ENCODE results near the gene PDE4D. TPM values are rescaled to one million over a fixed set of nuclear protein-coding genes. Genes with fewer than 3 reads are reported as not detected.
A peak's percentile ranks its signal among the peaks of the same experiment; 100 is the strongest.

Gene PDE4D
- total RNA-seq, 1 donor from 2014 or later, result 14.2 TPM

DNA sequence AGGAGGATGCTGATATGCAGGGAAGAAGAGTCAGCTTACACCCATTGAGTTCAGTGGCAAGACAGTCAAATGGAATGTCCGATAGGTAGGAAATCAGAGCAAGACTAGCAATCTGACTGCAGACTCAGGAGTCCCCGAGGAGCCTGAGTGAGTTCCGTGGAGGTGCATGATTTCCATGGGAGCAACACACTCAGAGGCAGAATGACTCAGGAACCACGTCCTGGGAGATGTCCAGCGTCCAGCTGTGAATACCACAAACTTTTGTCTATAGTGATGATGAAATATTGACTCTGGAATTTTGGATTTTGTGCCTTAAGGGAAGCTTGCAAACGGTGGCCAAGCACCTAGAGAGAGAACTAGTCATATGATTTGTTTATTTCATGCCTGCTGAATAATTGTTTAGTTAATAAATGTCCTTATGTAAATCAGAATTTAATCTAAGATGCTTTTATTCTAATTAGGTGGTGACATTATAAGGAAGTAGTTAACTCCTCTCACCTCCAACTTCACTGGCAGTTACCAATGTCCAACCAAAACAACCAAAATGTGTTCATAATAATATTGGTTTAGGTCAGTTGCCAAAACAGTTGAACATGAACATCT, 100.4 kb downstream of the PDE4D start:
- no peaks in the 10 kb centered on the region for H4K20me1 ChIP-seq (ENCODE audit: insufficient read depth, low read length)
- Mint-ChIP-seq H3K36me3 (ENCODE audit: low read depth, unreplicated experiment) (no peaks in the 10 kb centered on the region), H3K4me3 (ENCODE audit: unreplicated experiment) (no peak overlapping the region), H3K27ac (ENCODE audit: unreplicated experiment) (peak overlapping the region; percentile 66), H3K4me1 (ENCODE audit: low read depth, unreplicated experiment) (peaks cover 53% of the 10 kb centered on the region), H3K9me3 (ENCODE audit: unreplicated experiment) (no peaks in the 10 kb centered on the region), H3K27me3 (ENCODE audit: low read depth, unreplicated experiment) (no peaks in the 10 kb centered on the region)
- peak overlapping the region; percentile 62 for H3K9ac ChIP-seq (ENCODE audit: low read length)
- no peaks in the 10 kb centered on the region for H3K9me3 ChIP-seq (ENCODE audit: insufficient read depth, low read depth, low read length)
- peak overlapping the region; percentile 75 for H3K27ac ChIP-seq (ENCODE audit: low read depth, low read length)
- H2AFZ ChIP-seq (ENCODE audit: low read depth, low read length), result peak overlapping the region; percentile 13
- H3K4me3 ChIP-seq (ENCODE audit: insufficient read depth, low read depth, low read length), result no peak overlapping the region
- H3K27me3 ChIP-seq (ENCODE audit: insufficient read depth, low read length), result no peaks in the 10 kb centered on the region
- H3K4me2 ChIP-seq (ENCODE audit: low read length), result peak overlapping the region; percentile 76
- FAIRE-seq (peak; percentile 89), DNase-seq (ENCODE audit: low read depth) (peak; percentile 97)
- H3K79me2 ChIP-seq (ENCODE audit: insufficient read depth, low read length), result no peaks in the 10 kb centered on the region
- no peaks in the 10 kb centered on the region for H3K36me3 ChIP-seq (ENCODE audit: insufficient read depth, low read length)
- peaks cover 30% of the 10 kb centered on the region for H3K4me1 ChIP-seq (ENCODE audit: insufficient read depth, low read length)
- TF ChIP-seq EZH2 (IDR thresholded peaks at IDR 0.05; ENCODE audit: insufficient read depth, low read length), result no peak
- TF ChIP-seq, protein P1, sequence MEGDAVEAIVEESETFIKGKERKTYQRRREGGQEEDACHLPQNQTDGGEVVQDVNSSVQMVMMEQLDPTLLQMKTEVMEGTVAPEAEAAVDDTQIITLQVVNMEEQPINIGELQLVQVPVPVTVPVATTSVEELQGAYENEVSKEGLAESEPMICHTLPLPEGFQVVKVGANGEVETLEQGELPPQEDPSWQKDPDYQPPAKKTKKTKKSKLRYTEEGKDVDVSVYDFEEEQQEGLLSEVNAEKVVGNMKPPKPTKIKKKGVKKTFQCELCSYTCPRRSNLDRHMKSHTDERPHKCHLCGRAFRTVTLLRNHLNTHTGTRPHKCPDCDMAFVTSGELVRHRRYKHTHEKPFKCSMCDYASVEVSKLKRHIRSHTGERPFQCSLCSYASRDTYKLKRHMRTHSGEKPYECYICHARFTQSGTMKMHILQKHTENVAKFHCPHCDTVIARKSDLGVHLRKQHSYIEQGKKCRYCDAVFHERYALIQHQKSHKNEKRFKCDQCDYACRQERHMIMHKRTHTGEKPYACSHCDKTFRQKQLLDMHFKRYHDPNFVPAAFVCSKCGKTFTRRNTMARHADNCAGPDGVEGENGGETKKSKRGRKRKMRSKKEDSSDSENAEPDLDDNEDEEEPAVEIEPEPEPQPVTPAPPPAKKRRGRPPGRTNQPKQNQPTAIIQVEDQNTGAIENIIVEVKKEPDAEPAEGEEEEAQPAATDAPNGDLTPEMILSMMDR (IDR thresholded peaks at IDR 0.05; ENCODE audit: insufficient read depth, low read depth, low read length), result no peak

DNA sequence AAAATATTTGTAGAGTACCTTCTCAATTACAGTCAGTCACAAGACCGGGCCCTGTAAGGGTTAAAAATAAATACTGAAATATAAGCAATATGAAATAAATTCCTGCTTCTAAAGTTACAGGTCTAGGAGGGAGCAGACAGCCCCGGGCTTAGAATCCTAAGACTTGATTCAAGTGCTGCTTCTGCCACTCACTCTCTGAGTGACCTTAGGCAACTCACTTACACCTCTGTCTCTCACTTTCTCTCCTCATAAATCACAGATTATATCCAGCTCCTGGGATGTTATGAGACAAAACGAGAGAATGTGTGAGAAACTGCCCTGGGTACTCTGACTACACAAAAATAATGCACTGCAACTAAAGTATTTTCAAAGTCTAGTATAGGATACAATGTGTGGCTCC, 101.9 kb downstream of the PDE4D start:
- no peak overlapping the region for H3K9ac ChIP-seq (ENCODE audit: low read length)
- no peaks in the 10 kb centered on the region for H3K79me2 ChIP-seq (ENCODE audit: insufficient read depth, low read length)
- H3K27me3 ChIP-seq (ENCODE audit: insufficient read depth, low read length), result no peaks in the 10 kb centered on the region
- DNase-seq (ENCODE audit: low read depth), result no peak
- Mint-ChIP-seq H3K27ac (ENCODE audit: unreplicated experiment) (peak overlapping the region; percentile 66), H3K27me3 (ENCODE audit: low read depth, unreplicated experiment) (no peaks in the 10 kb centered on the region), H3K4me3 (ENCODE audit: unreplicated experiment) (no peak overlapping the region), H3K4me1 (ENCODE audit: low read depth, unreplicated experiment) (peaks cover 60% of the 10 kb centered on the region), H3K36me3 (ENCODE audit: low read depth, unreplicated experiment) (no peaks in the 10 kb centered on the region), H3K9me3 (ENCODE audit: unreplicated experiment) (no peaks in the 10 kb centered on the region)
- H3K27ac ChIP-seq (ENCODE audit: low read depth, low read length), result no peak overlapping the region
- H4K20me1 ChIP-seq (ENCODE audit: insufficient read depth, low read length), result no peaks in the 10 kb centered on the region
- no peak overlapping the region for H3K4me3 ChIP-seq (ENCODE audit: insufficient read depth, low read depth, low read length)
- H3K9me3 ChIP-seq (ENCODE audit: insufficient read depth, low read depth, low read length), result no peaks in the 10 kb centered on the region
- no peak overlapping the region for H2AFZ ChIP-seq (ENCODE audit: low read depth, low read length)
- H3K4me2 ChIP-seq (ENCODE audit: low read length), result no peak overlapping the region
- no peak for FAIRE-seq
- H3K4me1 ChIP-seq (ENCODE audit: insufficient read depth, low read length), result peaks cover 31% of the 10 kb centered on the region
- TF ChIP-seq, protein P1 (IDR thresholded peaks at IDR 0.05; ENCODE audit: insufficient read depth, low read depth, low read length), result no peak
- TF ChIP-seq EZH2 (IDR thresholded peaks at IDR 0.05; ENCODE audit: insufficient read depth, low read length), result no peak
- H3K36me3 ChIP-seq (ENCODE audit: insufficient read depth, low read length), result no peaks in the 10 kb centered on the region

DNA sequence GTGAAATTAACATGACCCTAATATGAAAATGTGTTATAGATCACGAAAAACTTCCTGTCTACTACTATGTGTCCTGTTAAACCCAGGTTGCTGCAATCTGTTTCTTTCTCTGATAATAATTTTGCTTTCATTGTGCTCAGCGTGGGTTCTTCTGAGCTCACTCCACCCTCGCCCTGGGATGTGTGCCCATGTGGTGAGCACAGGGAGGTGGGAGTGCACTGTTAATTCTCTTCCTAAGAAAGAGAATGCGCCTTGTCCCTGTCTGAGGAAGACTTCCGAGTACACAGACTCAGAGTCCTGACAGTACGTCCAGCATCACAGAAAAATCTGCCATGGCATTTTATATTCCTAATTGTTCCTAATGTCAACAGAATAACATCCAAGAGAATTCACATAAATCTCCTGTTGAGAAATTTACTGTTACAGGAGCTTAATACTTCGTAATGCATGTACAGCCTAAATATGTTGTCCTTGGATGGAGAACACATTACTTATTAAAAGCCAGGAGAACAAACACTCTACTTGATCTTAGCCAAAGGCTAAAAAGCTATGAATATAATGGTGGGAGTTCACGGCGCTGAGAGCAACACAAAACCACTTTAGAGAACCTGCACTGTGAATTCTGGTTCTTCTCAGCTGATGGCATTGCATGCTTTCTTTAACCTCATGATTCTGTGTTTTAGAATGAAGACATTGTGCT, 102.6 kb downstream of the PDE4D start:
- Mint-ChIP-seq H3K36me3 (ENCODE audit: low read depth, unreplicated experiment) (no peaks in the 10 kb centered on the region), H3K27ac (ENCODE audit: unreplicated experiment) (peak overlapping the region; percentile 9), H3K27me3 (ENCODE audit: low read depth, unreplicated experiment) (no peaks in the 10 kb centered on the region), H3K4me1 (ENCODE audit: low read depth, unreplicated experiment) (peaks cover 63% of the 10 kb centered on the region), H3K9me3 (ENCODE audit: unreplicated experiment) (no peaks in the 10 kb centered on the region), H3K4me3 (ENCODE audit: unreplicated experiment) (no peak overlapping the region)
- peaks cover 38% of the 10 kb centered on the region for H3K4me1 ChIP-seq (ENCODE audit: insufficient read depth, low read length)
- TF ChIP-seq, protein P1 (IDR thresholded peaks at IDR 0.05; ENCODE audit: insufficient read depth, low read depth, low read length), result no peak
- no peak for TF ChIP-seq EZH2 (IDR thresholded peaks at IDR 0.05; ENCODE audit: insufficient read depth, low read length)
- FAIRE-seq, result no peak
- H4K20me1 ChIP-seq (ENCODE audit: insufficient read depth, low read length), result no peaks in the 10 kb centered on the region
- H3K27me3 ChIP-seq (ENCODE audit: insufficient read depth, low read length), result no peaks in the 10 kb centered on the region
- no peak overlapping the region for H2AFZ ChIP-seq (ENCODE audit: low read depth, low read length)
- H3K4me2 ChIP-seq (ENCODE audit: low read length), result peak overlapping the region; percentile 66
- peak overlapping the region; percentile 30 for H3K27ac ChIP-seq (ENCODE audit: low read depth, low read length)
- H3K9me3 ChIP-seq (ENCODE audit: insufficient read depth, low read depth, low read length), result no peaks in the 10 kb centered on the region
- H3K36me3 ChIP-seq (ENCODE audit: insufficient read depth, low read length), result no peaks in the 10 kb centered on the region
- DNase-seq (ENCODE audit: low read depth), result peak; percentile 25
- H3K4me3 ChIP-seq (ENCODE audit: insufficient read depth, low read depth, low read length), result peak overlapping the region; percentile 26
- H3K9ac ChIP-seq (ENCODE audit: low read length), result peak overlapping the region; percentile 41
- no peaks in the 10 kb centered on the region for H3K79me2 ChIP-seq (ENCODE audit: insufficient read depth, low read length)

All from astrocyte (in vitro differentiated cells and primary cell).